NCI-H748 (cell line): ENCODE measurements around the gene PLA2G5.
A peak's percentile ranks its signal among the peaks of the same experiment; 100 is the strongest.

Experiments used
- DNase-seq: peaks from one replicate; lab custom pipeline; 2025; ENCODE audit not compliant: unreplicated experiment; lab: John Stamatoyannopoulos, UW

The PLA2G5 gene

GRCh38 chr1:20063861-20064292, 6.1 kb upstream of the PLA2G5 start:
- no peak for DNase-seq

- no peak for DNase-seq
Observed at GRCh38 chr1:20068722-20069121, 1.3 kb upstream of the PLA2G5 start.

GRCh38 chr1:20070357-20070756, 363 bp downstream of the PLA2G5 start:
- DNase-seq, result no peak

- DNase-seq, result no peak
Observed at GRCh38 chr1:20071416-20071815, 1.4 kb downstream of the PLA2G5 start.

- no peak for DNase-seq
Observed at GRCh38 chr1:20072771-20073170, 2.8 kb downstream of the PLA2G5 start.

- DNase-seq, result no peak
Observed at GRCh38 chr1:20073256-20073655, 3.3 kb downstream of the PLA2G5 start.

GRCh38 chr1:20074055-20074724, 4.2 kb downstream of the PLA2G5 start:
- no peak for DNase-seq

GRCh38 chr1:20074725-20075171, 4.8 kb downstream of the PLA2G5 start:
- DNase-seq, result no peak

GRCh38 chr1:20075345-20075744, 5.4 kb downstream of the PLA2G5 start:
- no peak for DNase-seq

GRCh38 chr1:20076223-20076622, 6.2 kb downstream of the PLA2G5 start:
- DNase-seq, result no peak

- peak; percentile 42 for DNase-seq
Observed at GRCh38 chr1:20076710-20077461, 6.9 kb downstream of the PLA2G5 start.

- no peak for DNase-seq
Observed at GRCh38 chr1:20078171-20078651, 8.2 kb downstream of the PLA2G5 start.

GRCh38 chr1:20078711-20079110, 8.7 kb downstream of the PLA2G5 start:
- no peak for DNase-seq

- no peak for DNase-seq
Observed at GRCh38 chr1:20079661-20080305, 9.8 kb downstream of the PLA2G5 start.

GRCh38 chr1:20080441-20081352, 10.7 kb downstream of the PLA2G5 start:
- no peak for DNase-seq

GRCh38 chr1:20081353-20081810, 11.4 kb downstream of the PLA2G5 start:
- no peak for DNase-seq

GRCh38 chr1:20082772-20083171, 12.8 kb downstream of the PLA2G5 start:
- no peak for DNase-seq

- DNase-seq, result no peak
Observed at GRCh38 chr1:20083178-20083944, 13.4 kb downstream of the PLA2G5 start.

GRCh38 chr1:20086800-20087199, 16.8 kb downstream of the PLA2G5 start:
- DNase-seq, result no peak

GRCh38 chr1:20087668-20088067, 17.7 kb downstream of the PLA2G5 start:
- no peak for DNase-seq
